ENCODE data around the gene RRP12. TPM values are rescaled to one million over a fixed set of nuclear protein-coding genes. Genes with fewer than 3 reads are reported as not detected.

Gene RRP12
- polyA plus RNA-seq (ENCODE audit: low read depth in 6 of 6) = 10 to 100 TPM in 5 of 6 donors, 1 to 10 TPM in 1; 8.1 to 20.8 (median 15.7) TPM

- Mint-ChIP-seq H3K27me3 (no peaks in the 10 kb centered on the region), H3K4me1 (peaks cover 10 to 21% (median 21%) of the 10 kb centered on the region in 3 donors), H3K4me3 (peak within 1 kb of the TSS; percentile 91 to 97 (median 96)), H3K9me3 (no peaks in the 10 kb centered on the region), H3K27ac (peak within 1 kb of the TSS; percentile 93 to 100 (median 98)), H3K36me3 (peaks cover 0 to 6% of the 10 kb centered on the region in 2 donors)
- peak; percentile 92 for DNase-seq
- peak; percentile 92 to 93 for ATAC-seq (ENCODE audit: low read depth in 2 of 2)
Observed at GRCh38 chr10:97400665-97401454, at the start of gene RRP12. Gene RRP12 (minus strand): TSS chr10:97401340. CDS start chr10:97401231, 109 bp downstream.

DNA sequence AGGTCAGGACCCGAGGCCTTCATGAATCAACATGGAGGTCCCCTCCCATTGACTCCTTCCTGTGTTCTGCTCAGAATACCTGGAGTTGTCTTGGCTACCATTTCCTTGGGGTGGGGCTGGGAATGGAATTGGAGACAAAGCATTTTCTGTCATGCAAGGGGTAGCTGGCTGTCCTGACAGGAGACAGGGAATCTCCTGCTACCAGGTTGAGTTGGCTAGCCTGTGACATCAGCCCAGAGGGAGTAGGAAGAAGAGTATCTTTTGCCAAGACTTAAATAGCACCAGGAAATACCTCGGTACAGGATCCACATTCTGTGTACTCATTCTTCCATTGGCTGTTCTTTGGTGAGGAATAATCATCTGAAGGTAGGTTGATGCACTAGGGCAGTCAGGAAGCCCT lies 49.7 kb upstream of the RRP12 start:
- Mint-ChIP-seq H3K27me3 (no peaks in the 10 kb centered on the region), H3K9me3 (no peaks in the 10 kb centered on the region), H3K4me3 (peak overlapping the region in 1 of 8 donors; percentile 22), H3K4me1 (peaks cover 17 to 28% (median 27%) of the 10 kb centered on the region in 3 donors), H3K27ac (peak overlapping the region in 1 of 6 donors; percentile 24), H3K36me3 (no peaks in the 10 kb centered on the region)
- ATAC-seq (ENCODE audit: low read depth in 2 of 2) (no peak), DNase-seq (no peak)

DNA sequence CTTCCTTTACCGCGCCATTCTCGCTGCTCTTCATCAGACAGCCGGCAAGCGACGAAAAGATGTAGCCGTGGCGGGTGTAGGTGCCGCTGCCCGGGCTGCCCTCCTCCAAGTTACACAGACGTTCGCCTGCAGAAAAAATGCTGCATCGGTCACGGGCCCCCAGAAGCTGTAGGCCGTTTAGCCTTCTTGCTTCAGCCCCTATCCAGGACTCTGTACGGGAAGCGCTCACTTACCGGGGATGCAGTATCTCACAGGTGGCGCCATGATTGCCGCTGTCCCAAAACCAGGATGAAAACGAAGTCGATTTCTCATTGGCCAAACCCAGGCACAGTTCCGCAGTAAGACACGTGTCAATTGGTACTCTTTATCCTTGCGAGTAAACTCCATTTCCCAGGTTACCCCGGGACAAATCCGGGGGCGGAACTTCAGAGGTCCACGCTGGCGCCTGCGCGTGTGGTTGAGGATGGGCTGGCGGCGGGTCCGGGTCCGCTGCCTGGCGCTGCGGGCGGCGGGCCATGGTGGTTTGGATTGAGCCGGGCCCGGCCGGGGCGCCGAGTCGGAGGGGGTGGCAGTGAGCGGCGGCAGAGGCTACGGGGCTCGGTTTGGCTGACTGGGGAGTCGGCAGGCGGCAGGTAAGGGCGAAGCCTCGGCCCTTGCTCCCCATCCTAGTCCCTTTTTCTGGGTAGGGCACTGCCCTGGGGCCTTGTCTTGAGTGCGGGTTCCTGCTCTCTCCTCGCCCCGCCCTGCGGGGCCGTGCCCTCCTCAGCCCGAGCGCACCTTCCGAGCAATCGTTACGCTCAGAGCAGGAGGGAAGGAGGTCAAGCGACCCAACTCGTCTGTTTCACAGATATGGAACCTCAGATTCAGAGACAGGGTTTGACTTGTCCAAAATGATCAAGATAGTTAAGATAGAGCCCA lies 44.8 kb upstream of the RRP12 start, which contains the start of the genes EXOSC1 and ZDHHC16:
Gene EXOSC1 (minus strand): TSS at position 285 of the 918 bp plus-strand sequence. CDS start 21 bp downstream, at position 264.
Gene ZDHHC16 (plus strand): TSS at position 454 of the 918 bp plus-strand sequence. CDS start 5,501 bp downstream, outside the sequence.
- H3K27ac Mint-ChIP-seq = peak within 1 kb of the TSS; percentile 91 to 98 (median 96)
- peak; percentile 96 to 97 for ATAC-seq (ENCODE audit: low read depth in 2 of 2)
- peaks cover 0 to 3% of the 10 kb centered on the region in 2 donors for H3K36me3 Mint-ChIP-seq
- H3K4me3 Mint-ChIP-seq = peak within 1 kb of the TSS; percentile 99 to 100 (median 100)
- peak; percentile 89 for DNase-seq
- H3K4me1 Mint-ChIP-seq = peaks cover 36 to 48% (median 42%) of the 10 kb centered on the region in 3 donors
- H3K9me3 Mint-ChIP-seq = no peaks in the 10 kb centered on the region
- H3K27me3 Mint-ChIP-seq = no peaks in the 10 kb centered on the region

GRCh38 chr10:97445357-97445721 lies 44.2 kb upstream of the RRP12 start:
- H3K9me3 Mint-ChIP-seq = no peaks in the 10 kb centered on the region
- DNase-seq = no peak
- H3K4me3 Mint-ChIP-seq = peak overlapping the region; percentile 99 to 100 (median 100)
- peaks cover 30 to 50% (median 36%) of the 10 kb centered on the region in 3 donors for H3K4me1 Mint-ChIP-seq
- peaks cover 0 to 5% of the 10 kb centered on the region in 2 donors for H3K36me3 Mint-ChIP-seq
- no peaks in the 10 kb centered on the region for H3K27me3 Mint-ChIP-seq
- peak overlapping the region in 5 of 6 donors; percentile 91 to 98 (median 97) for H3K27ac Mint-ChIP-seq
- ATAC-seq (ENCODE audit: low read depth in 2 of 2) = no peak

DNA sequence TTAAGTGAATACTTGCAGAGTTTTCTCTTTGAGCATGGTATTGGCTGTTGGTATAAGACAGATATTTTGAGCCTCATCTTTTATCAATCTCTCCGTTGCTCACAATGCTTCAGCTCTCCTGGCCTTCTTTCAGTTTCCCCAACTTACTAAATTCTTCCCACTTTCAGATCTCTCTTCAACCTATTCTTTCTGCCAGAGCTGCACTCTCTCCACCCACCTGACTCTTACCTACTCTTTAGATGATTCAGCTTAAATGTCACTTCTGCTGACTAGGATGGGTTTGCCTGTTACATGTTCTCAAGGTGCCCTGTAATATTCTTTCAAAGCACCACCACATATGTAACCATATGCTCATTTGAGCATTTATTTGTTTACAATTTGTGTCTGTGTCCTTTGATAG lies 43.1 kb upstream of the RRP12 start:
- H3K27ac Mint-ChIP-seq = no peak overlapping the region

DNA sequence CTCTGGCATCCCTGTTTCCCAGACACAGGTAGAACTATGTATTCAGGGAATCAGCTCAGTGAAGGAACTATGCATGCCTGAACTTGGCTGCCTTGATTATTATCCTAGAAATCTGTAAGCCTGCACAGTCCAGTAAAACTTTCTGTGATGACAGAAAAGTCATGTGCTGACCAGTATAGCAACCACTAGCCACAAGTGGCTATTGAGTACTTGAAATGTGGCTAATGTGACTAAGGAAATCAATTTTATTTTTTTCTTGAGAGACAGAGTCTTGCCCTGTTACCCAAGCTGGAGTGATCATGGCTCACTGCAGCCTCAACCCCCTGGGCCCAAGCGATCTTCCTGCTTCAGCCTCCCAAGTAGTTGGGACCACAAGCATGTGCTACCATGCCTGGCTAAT lies 41.1 kb upstream of the RRP12 start:
- DNase-seq (no peak), ATAC-seq (ENCODE audit: low read depth in 2 of 2) (no peak)
- Mint-ChIP-seq H3K36me3 (peaks cover 0 to 5% of the 10 kb centered on the region in 2 donors), H3K4me1 (peaks cover 22 to 35% (median 28%) of the 10 kb centered on the region in 3 donors), H3K9me3 (no peaks in the 10 kb centered on the region), H3K27ac (peak overlapping the region in 1 of 6 donors; percentile 18), H3K27me3 (no peaks in the 10 kb centered on the region), H3K4me3 (no peak overlapping the region)

More for the DNA sequence above, 43.1 kb upstream of the RRP12 start:
- DNase-seq = no peak
- H3K4me1 Mint-ChIP-seq = peaks cover 27 to 49% (median 33%) of the 10 kb centered on the region in 3 donors
- no peaks in the 10 kb centered on the region for H3K9me3 Mint-ChIP-seq
- no peak for ATAC-seq (ENCODE audit: low read depth in 2 of 2)
- peaks cover 0 to 5% of the 10 kb centered on the region in 2 donors for H3K36me3 Mint-ChIP-seq
- H3K4me3 Mint-ChIP-seq = peak overlapping the region in 5 of 8 donors; percentile 66 to 100 (median 99)
- no peaks in the 10 kb centered on the region for H3K27me3 Mint-ChIP-seq

- Mint-ChIP-seq H3K27me3 (no peaks in the 10 kb centered on the region), H3K36me3 (no peaks in the 10 kb centered on the region), H3K4me1 (no peaks in the 10 kb centered on the region), H3K27ac (peak overlapping the region in 1 of 6 donors; percentile 7), H3K9me3 (no peaks in the 10 kb centered on the region), H3K4me3 (no peak overlapping the region)
- ATAC-seq (ENCODE audit: low read depth in 2 of 2) = no peak
- DNase-seq = no peak
Observed at GRCh38 chr10:97435211-97435610, 34.1 kb upstream of the RRP12 start.

- no peak for ATAC-seq (ENCODE audit: low read depth in 2 of 2)
Observed at GRCh38 chr10:97434557-97434956, 33.4 kb upstream of the RRP12 start.

DNA sequence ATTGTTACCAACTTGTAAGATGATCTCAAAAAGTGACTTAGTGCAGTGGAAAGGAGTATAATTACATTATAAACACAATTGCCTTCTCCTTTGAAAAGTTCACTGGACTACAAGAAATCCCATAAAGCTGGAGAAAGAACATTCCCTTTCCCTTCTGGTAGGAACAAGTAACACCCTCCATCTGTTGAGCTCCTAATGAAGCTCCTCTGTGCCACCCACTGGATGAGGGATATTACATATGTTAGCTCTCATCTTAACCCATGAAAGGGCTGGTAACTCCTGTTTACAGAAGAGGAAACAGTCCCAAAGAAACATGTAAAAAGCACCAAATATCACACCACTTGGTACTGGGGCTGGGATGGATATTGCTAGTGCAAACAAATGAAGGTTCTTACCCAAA lies 32.9 kb upstream of the RRP12 start:
- no peak overlapping the region for H3K4me3 Mint-ChIP-seq
- no peaks in the 10 kb centered on the region for H3K9me3 Mint-ChIP-seq
- peaks cover 0 to 2% (median 0%) of the 10 kb centered on the region in 3 donors for H3K4me1 Mint-ChIP-seq
- H3K27ac Mint-ChIP-seq = no peak overlapping the region
- ATAC-seq (ENCODE audit: low read depth in 2 of 2) = no peak
- DNase-seq = no peak
- no peaks in the 10 kb centered on the region for H3K36me3 Mint-ChIP-seq
- H3K27me3 Mint-ChIP-seq = no peaks in the 10 kb centered on the region

More at GRCh38 chr10:97434557-97434956, 33.4 kb upstream of the RRP12 start:
- DNase-seq = no peak
- Mint-ChIP-seq H3K27ac (peak overlapping the region in 1 of 6 donors; percentile 62), H3K36me3 (no peaks in the 10 kb centered on the region), H3K9me3 (no peaks in the 10 kb centered on the region), H3K4me3 (no peak overlapping the region), H3K27me3 (no peaks in the 10 kb centered on the region), H3K4me1 (no peaks in the 10 kb centered on the region)

DNA sequence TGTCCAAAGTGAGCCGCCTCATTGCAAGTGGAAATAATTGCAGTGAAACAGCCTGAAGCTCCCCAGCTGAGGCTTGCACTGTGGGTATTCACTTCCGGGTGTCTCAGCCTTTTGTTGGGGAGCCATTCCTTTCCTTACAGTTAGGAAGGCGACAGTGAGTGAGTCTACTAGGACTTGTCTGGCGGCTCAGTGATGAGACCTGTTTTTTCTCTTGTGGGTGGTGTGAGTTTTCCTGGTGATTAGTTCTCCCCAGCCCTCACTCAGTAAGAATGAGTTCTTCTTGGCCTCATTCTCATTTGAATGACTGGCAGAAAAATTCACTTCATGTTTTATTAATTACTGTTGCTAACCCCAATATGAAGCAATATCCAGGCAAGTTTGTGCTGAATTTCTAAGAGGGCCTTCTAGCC lies 27.4 kb upstream of the RRP12 start:
- ATAC-seq (ENCODE audit: low read depth in 2 of 2) (no peak), DNase-seq (no peak)
- Mint-ChIP-seq H3K36me3 (no peaks in the 10 kb centered on the region), H3K27me3 (no peaks in the 10 kb centered on the region), H3K27ac (no peak overlapping the region), H3K9me3 (no peaks in the 10 kb centered on the region), H3K4me3 (peak overlapping the region in 2 of 8 donors; percentile 25 to 33), H3K4me1 (peaks cover 14 to 31% (median 16%) of the 10 kb centered on the region in 3 donors)

DNA sequence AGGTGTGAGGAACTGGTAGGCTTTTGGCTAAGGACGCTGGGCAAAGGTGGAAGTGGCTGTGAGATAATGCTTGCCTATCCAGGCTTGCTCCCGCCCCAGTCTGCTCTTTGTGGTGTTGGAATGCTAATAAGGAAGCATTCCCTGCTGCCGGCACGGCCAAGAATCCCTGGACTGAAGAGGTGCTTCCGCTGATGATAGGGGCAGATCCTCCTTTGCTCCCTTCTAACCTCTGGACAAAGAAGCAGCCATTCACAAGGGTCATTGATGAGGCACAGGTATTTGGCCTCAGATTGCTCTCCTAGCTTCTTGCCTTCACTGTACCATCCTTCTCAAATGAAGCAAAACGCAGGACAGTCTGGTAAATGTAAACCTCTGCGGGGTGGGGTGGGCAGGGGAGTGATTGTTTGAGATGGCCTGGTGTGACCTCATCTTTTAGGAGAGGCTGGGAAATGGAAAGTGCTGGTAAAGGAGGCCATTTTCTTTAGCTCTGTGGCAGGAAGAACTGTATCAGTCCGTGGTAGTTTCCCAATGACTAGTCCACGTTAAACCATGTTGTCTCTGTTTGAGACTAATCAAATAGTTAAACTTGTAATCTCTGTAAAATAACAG lies 26.5 kb upstream of the RRP12 start:
- DNase-seq (no peak), ATAC-seq (ENCODE audit: low read depth in 2 of 2) (no peak)
- Mint-ChIP-seq H3K36me3 (no peaks in the 10 kb centered on the region), H3K9me3 (no peaks in the 10 kb centered on the region), H3K27ac (peak overlapping the region in 1 of 6 donors; percentile 91), H3K4me1 (peaks cover 16 to 31% (median 18%) of the 10 kb centered on the region in 3 donors), H3K4me3 (peak overlapping the region; percentile 19 to 95 (median 90)), H3K27me3 (no peaks in the 10 kb centered on the region)

DNA sequence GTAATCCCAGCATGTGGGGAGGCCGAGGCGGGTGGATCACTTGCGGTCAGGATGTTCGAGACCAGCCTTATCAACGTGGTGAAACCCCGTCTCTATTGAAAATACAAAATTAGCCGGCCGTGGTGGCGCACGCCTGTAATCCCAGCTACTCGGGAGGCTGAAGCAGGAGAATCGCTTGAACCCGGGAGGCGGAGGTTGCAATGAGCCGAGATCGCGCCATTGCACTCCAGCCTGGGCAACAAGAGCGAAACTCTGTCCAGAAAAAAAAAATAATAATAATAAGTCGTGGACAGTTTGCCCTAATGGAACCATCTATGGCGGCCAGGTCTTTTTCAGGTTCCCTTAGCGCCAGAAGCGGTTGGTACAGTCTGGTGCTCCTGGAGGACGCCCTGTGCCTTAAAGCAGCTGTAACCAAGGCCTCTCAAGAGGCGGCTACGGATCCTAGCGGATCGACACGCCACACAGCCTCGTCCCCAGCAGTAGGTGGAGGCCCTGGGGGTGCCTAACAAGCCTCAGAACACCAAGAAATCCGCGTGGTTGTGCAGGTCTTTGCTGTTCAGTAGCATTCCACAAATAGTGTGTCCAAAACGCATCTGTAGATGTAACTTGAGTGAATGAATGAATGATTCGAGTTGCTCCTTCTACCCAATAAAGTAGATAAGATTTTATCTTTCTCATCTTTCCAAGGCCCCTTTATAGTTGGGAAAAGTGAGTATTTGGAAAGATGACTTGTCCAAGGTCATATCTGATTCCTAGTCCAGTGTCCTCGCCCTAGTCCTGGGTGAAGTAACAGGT lies 25.8 kb upstream of the RRP12 start:
- peak overlapping the region; percentile 87 to 97 (median 93) for H3K4me3 Mint-ChIP-seq
- ATAC-seq (ENCODE audit: low read depth in 2 of 2) = no peak
- H3K27ac Mint-ChIP-seq = peak overlapping the region in 5 of 6 donors; percentile 7 to 97 (median 91)
- H3K27me3 Mint-ChIP-seq = no peaks in the 10 kb centered on the region
- peaks cover 16 to 31% (median 18%) of the 10 kb centered on the region in 3 donors for H3K4me1 Mint-ChIP-seq
- no peaks in the 10 kb centered on the region for H3K9me3 Mint-ChIP-seq
- DNase-seq = no peak
- no peaks in the 10 kb centered on the region for H3K36me3 Mint-ChIP-seq

Data from naive B cell (primary cell).